ENCODE measurements around the gene URM1. TPM values are rescaled to one million over a fixed set of nuclear protein-coding genes. Genes with fewer than 3 reads are reported as not detected.

Gene URM1
- total and polyA plus RNA-seq, 10 of the 15 experiments (the other 5 are each of a cell fraction or from before 2014, with no cell fraction given): 7.9 to 75.8 (median 63.7) TPM

DNA sequence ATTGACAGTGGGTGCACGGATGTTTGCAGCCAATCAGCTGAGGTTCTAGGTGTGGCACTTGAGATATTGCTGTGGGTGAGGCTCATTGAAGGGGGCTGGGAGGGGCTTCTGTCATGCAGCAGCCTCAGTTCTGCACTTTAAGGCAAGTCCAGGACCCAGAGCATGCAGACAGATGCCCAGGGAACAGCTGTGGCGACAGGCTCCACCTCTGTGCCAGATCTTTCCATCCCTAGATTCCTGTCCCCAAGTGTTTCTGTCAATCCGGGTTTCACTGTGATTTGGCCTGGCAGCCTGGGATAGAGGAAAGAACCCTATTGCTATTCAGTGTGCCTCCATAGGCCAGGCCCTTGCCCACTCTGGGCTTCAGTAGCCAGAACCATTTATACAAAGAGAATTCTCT lies 28.7 kb downstream of the URM1 start:
- H2AFZ ChIP-seq (ENCODE audit: control insufficient read depth, low read depth, low read length): no peak overlapping the region
- intact Hi-C loops (cut with micrococcal nuclease; ENCODE audit: unreplicated experiment) (no loop called here), in situ Hi-C loops (cut with MboI) (no loop called here)
- H3K79me2 ChIP-seq (ENCODE audit: control insufficient read depth, insufficient read depth, low read length): no peaks in the 10 kb centered on the region
- no peaks in the 10 kb centered on the region for H3K36me3 ChIP-seq (ENCODE audit: control insufficient read depth in 2 of 2, insufficient read depth in 2 of 2, low read length in 1 of 2)
- no peaks in the 10 kb centered on the region for H4K20me1 ChIP-seq (ENCODE audit: control insufficient read depth, insufficient read depth)
- DNase-seq (ENCODE audit: low read depth, low spot score) (no peak), FAIRE-seq (no peak), ATAC-seq (no peak)
- no peaks in the 10 kb centered on the region for H3K9me3 ChIP-seq (replicated peaks; ENCODE audit: control insufficient read depth, insufficient read depth, low read length)
- WGBS (ENCODE audit: insufficient coverage, insufficient replicate concordance, low lambda C conversion rate, missing lambda C conversion rate): 31% methylated on average over 3 of the region's 3 CpGs
- ChIA-PET SMC1A (ENCODE audit: uncharacterized antibody, unreplicated experiment) (no interaction called here), CTCF (interaction anchor here (0.6 kb wide), 1 partner anchor 50 kb away, joined by 3 read pairs; no protein-coding TSS in a partner anchor), RAD21 (ENCODE audit: unreplicated experiment) (no interaction called here), POLR2A (no interaction called here)
- H3K4me1 ChIP-seq (ENCODE audit: control insufficient read depth, insufficient read depth, low read length): no peaks in the 10 kb centered on the region
- no TSS peak for BruUV-seq (replicated peaks)
- H3K27me3 ChIP-seq (replicated peaks in 1 of 2; ENCODE audit: control insufficient read depth in 2 of 2, insufficient read depth in 2 of 2, low read length in 1 of 2): no peaks in the 10 kb centered on the region; a peak in 1 of 4 replicates
- H3K27ac ChIP-seq (ENCODE audit: control insufficient read depth, insufficient read depth): no peak overlapping the region
- TF ChIP-seq SREBF2 (IDR thresholded peaks at IDR 0.05; ENCODE audit: low read length) (no peak), TCF7 (IDR thresholded peaks at IDR 0.05; ENCODE audit: borderline replicate concordance) (no peak), CREM (IDR thresholded peaks at IDR 0.05; ENCODE audit: low read depth) (no peak), TBL1XR1 (IDR thresholded peaks at IDR 0.05; ENCODE audit: low read depth, low read length) (no peak), SMARCA5 (IDR thresholded peaks at IDR 0.05) (no peak), ETV6 (conservative IDR thresholded peaks at IDR 0.05 in 1 of 2, IDR thresholded peaks at IDR 0.05 in 1 of 2; ENCODE audit: borderline replicate concordance in 1 of 2, low read depth in 1 of 2) (no peak), SMC3 (IDR thresholded peaks at IDR 0.05; ENCODE audit: borderline replicate concordance, low read length) (no peak), KAT2A (conservative IDR thresholded peaks at IDR 0.05; ENCODE audit: control insufficient read depth, low read depth, low read length) (no peak), RELA (IDR thresholded peaks at IDR 0.05; ENCODE audit: borderline replicate concordance, partially characterized antibody) (no peak), BHLHE40 (IDR thresholded peaks at IDR 0.05; ENCODE audit: borderline replicate concordance in 1 of 2, low read depth in 2 of 2, low read length in 1 of 2) (no peak)
- TF ChIP-seq, protein P1, sequence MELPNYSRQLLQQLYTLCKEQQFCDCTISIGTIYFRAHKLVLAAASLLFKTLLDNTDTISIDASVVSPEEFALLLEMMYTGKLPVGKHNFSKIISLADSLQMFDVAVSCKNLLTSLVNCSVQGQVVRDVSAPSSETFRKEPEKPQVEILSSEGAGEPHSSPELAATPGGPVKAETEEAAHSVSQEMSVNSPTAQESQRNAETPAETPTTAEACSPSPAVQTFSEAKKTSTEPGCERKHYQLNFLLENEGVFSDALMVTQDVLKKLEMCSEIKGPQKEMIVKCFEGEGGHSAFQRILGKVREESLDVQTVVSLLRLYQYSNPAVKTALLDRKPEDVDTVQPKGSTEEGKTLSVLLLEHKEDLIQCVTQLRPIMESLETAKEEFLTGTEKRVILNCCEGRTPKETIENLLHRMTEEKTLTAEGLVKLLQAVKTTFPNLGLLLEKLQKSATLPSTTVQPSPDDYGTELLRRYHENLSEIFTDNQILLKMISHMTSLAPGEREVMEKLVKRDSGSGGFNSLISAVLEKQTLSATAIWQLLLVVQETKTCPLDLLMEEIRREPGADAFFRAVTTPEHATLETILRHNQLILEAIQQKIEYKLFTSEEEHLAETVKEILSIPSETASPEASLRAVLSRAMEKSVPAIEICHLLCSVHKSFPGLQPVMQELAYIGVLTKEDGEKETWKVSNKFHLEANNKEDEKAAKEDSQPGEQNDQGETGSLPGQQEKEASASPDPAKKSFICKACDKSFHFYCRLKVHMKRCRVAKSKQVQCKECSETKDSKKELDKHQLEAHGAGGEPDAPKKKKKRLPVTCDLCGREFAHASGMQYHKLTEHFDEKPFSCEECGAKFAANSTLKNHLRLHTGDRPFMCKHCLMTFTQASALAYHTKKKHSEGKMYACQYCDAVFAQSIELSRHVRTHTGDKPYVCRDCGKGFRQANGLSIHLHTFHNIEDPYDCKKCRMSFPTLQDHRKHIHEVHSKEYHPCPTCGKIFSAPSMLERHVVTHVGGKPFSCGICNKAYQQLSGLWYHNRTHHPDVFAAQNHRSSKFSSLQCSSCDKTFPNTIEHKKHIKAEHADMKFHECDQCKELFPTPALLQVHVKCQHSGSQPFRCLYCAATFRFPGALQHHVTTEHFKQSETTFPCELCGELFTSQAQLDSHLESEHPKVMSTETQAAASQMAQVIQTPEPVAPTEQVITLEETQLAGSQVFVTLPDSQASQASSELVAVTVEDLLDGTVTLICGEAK (IDR thresholded peaks at IDR 0.05; ENCODE audit: borderline replicate concordance): no peak
- TF ChIP-seq, protein P2, sequence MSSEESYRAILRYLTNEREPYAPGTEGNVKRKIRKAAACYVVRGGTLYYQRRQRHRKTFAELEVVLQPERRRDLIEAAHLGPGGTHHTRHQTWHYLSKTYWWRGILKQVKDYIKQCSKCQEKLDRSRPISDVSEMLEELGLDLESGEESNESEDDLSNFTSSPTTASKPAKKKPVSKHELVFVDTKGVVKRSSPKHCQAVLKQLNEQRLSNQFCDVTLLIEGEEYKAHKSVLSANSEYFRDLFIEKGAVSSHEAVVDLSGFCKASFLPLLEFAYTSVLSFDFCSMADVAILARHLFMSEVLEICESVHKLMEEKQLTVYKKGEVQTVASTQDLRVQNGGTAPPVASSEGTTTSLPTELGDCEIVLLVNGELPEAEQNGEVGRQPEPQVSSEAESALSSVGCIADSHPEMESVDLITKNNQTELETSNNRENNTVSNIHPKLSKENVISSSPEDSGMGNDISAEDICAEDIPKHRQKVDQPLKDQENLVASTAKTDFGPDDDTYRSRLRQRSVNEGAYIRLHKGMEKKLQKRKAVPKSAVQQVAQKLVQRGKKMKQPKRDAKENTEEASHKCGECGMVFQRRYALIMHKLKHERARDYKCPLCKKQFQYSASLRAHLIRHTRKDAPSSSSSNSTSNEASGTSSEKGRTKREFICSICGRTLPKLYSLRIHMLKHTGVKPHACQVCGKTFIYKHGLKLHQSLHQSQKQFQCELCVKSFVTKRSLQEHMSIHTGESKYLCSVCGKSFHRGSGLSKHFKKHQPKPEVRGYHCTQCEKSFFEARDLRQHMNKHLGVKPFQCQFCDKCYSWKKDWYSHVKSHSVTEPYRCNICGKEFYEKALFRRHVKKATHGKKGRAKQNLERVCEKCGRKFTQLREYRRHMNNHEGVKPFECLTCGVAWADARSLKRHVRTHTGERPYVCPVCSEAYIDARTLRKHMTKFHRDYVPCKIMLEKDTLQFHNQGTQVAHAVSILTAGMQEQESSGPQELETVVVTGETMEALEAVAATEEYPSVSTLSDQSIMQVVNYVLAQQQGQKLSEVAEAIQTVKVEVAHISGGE (CRISPR knock-in tag; IDR thresholded peaks at IDR 0.05): no peak
- TF ChIP-seq, protein P3, sequence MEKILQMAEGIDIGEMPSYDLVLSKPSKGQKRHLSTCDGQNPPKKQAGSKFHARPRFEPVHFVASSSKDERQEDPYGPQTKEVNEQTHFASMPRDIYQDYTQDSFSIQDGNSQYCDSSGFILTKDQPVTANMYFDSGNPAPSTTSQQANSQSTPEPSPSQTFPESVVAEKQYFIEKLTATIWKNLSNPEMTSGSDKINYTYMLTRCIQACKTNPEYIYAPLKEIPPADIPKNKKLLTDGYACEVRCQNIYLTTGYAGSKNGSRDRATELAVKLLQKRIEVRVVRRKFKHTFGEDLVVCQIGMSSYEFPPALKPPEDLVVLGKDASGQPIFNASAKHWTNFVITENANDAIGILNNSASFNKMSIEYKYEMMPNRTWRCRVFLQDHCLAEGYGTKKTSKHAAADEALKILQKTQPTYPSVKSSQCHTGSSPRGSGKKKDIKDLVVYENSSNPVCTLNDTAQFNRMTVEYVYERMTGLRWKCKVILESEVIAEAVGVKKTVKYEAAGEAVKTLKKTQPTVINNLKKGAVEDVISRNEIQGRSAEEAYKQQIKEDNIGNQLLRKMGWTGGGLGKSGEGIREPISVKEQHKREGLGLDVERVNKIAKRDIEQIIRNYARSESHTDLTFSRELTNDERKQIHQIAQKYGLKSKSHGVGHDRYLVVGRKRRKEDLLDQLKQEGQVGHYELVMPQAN (conservative IDR thresholded peaks at IDR 0.05): no peak
- H3K4me2 ChIP-seq (ENCODE audit: control insufficient read depth, insufficient read depth): no peak overlapping the region
- no peak overlapping the region for H3K9ac ChIP-seq (ENCODE audit: control insufficient read depth, insufficient read depth, low read length)
- H3K4me3 ChIP-seq: no peak overlapping the region

Measured in GM12878 (cell line).